ENCODE results near the gene FCN3. TPM values are rescaled to one million over a fixed set of nuclear protein-coding genes. Genes with fewer than 3 reads are reported as not detected.

Gene FCN3
- polyA plus RNA-seq, 2 of the 4 experiments (the other 2 are of a cell fraction) = not detected

- POLR2A ChIA-PET = no interaction called here
Measured at GRCh38 chr1:27336756-27337155, 37.9 kb downstream of the FCN3 start.

GRCh38 chr1:27335506-27336422 lies 38.9 kb downstream of the FCN3 start:
- 96% methylated on average over 10 of the region's 17 CpGs for WGBS (ENCODE audit: missing lambda C conversion rate)
- ChIA-PET POLR2A (no interaction called here), CTCF (interaction anchor here (0.8 to 11.8 kb wide), 7 partner anchors 9 to 39 kb away, joined by 3 to 134 read pairs (median 3); partner anchors contain the start of gene MAP3K6)
- no peak overlapping the region for H3K4me3 ChIP-seq
- FAIRE-seq (no peak), ATAC-seq (no peak), DNase-seq (ENCODE audit: low read depth in 1 of 2, low spot score in 1 of 2) (no peak)
- no peak overlapping the region for H3K27ac ChIP-seq
- no peaks in the 10 kb centered on the region for H3K9me3 ChIP-seq
- TF ChIP-seq SMC3 (IDR thresholded peaks at IDR 0.05) (no peak), PBX3 (IDR thresholded peaks at IDR 0.05) (no peak), CTCF (IDR thresholded peaks at IDR 0.05) (no peak), MAFK (IDR thresholded peaks at IDR 0.05; ENCODE audit: partially characterized antibody) (no peak), POLR2AphosphoS2 (conservative IDR thresholded peaks at IDR 0.05; ENCODE audit: low read length) (no peak), HES2 (IDR thresholded peaks at IDR 0.05) (no peak)
- H3K4me2 ChIP-seq = no peak overlapping the region
- H3K4me1 ChIP-seq = peaks cover 2% of the 10 kb centered on the region; the same call in 2 of the 3 replicates

More at GRCh38 chr1:27336756-27337155, 37.9 kb downstream of the FCN3 start:
- H3K9me3 ChIP-seq = no peaks in the 10 kb centered on the region
- H3K4me3 ChIP-seq = no peak overlapping the region
- no peak overlapping the region for H3K27ac ChIP-seq
- H3K4me1 ChIP-seq = peaks cover 12% of the 10 kb centered on the region
- H3K4me2 ChIP-seq = no peak overlapping the region
- WGBS (ENCODE audit: missing lambda C conversion rate) = 95% methylated on average over 5 of the region's 5 CpGs
- no peak for DNase-seq (ENCODE audit: low read depth in 1 of 2, low spot score in 1 of 2)
- CTCF ChIA-PET = interaction anchor here (0.8 to 11.8 kb wide), 5 partner anchors 10 to 40 kb away, joined by 3 to 134 read pairs (median 3); partner anchors contain the start of gene MAP3K6
- no peak for FAIRE-seq
- no peak for ATAC-seq
- no peak for TF ChIP-seq RCOR1 (IDR thresholded peaks at IDR 0.05; ENCODE audit: low read depth, low read length)
- TF ChIP-seq JUNB (IDR thresholded peaks at IDR 0.05) = no peak
- TF ChIP-seq MAX (IDR thresholded peaks at IDR 0.05) = no peak
- TF ChIP-seq POLR2AphosphoS2 (conservative IDR thresholded peaks at IDR 0.05; ENCODE audit: low read length) = no peak
- no peak for TF ChIP-seq CHD2 (IDR thresholded peaks at IDR 0.05; ENCODE audit: low read length, partially characterized antibody)
- no peak for TF ChIP-seq ELK1 (IDR thresholded peaks at IDR 0.05; ENCODE audit: low read depth, low read length)

- no peaks in the 10 kb centered on the region for H3K4me1 ChIP-seq
- ChIA-PET POLR2A (no interaction called here), CTCF (interaction anchor here (0.7 to 11.8 kb wide), 14 partner anchors 10 to 329 kb away, joined by 3 to 134 read pairs (median 8); partner anchors contain the start of genes AHDC1, SYTL1 and TMEM222)
- H3K9me3 ChIP-seq = no peaks in the 10 kb centered on the region
- H3K4me3 ChIP-seq = no peak overlapping the region
- WGBS (ENCODE audit: missing lambda C conversion rate) = 100% methylated on average over 4 of the region's 17 CpGs
- no peak for DNase-seq (ENCODE audit: low read depth in 1 of 2, low spot score in 1 of 2)
- no peak for TF ChIP-seq FOXS1 (CRISPR knock-in tag; IDR thresholded peaks at IDR 0.05)
- TF ChIP-seq HDAC2 (IDR thresholded peaks at IDR 0.05) = no peak
- TF ChIP-seq CHD4 (IDR thresholded peaks at IDR 0.05; ENCODE audit: borderline replicate concordance) = no peak
- no peak for TF ChIP-seq REST (IDR thresholded peaks at IDR 0.05)
- TF ChIP-seq HES2 (IDR thresholded peaks at IDR 0.05) = no peak
- no peak for TF ChIP-seq BCL3 (IDR thresholded peaks at IDR 0.05)
- no peak overlapping the region for H3K27ac ChIP-seq
- H3K4me2 ChIP-seq = no peak overlapping the region
- ATAC-seq = no peak
- no peak for FAIRE-seq
Measured at GRCh38 chr1:27333717-27334279, 40.8 kb downstream of the FCN3 start.

All from A549 (cell line).